Trophoblast cell (in vitro differentiated cells and primary cell): Measurements from ENCODE around the gene ZBED4.
A peak's percentile ranks its signal among the peaks of the same experiment; 100 is the strongest.

Experiments used
- DNase-seq, 2 donors: peaks; one replicate each; pipeline ENCODE4 v3.0.0-alpha.2; 2016
- H2AFZ ChIP-seq: 2 replicates; pipeline ENCODE4 v1.6.1; 2013; ENCODE audit warnings: low read length, moderate library complexity, mild to moderate bottlenecking; ENCODE audit not compliant: insufficient read depth, poor library complexity
- H2AK5ac ChIP-seq: 2 replicates; pipeline ENCODE4 v1.6.1; 2013; ENCODE audit warnings: mild to moderate bottlenecking, low read length
- H2BK120ac ChIP-seq: 2 replicates; pipeline ENCODE4 v1.6.1; 2013; ENCODE audit warnings: low read length, mild to moderate bottlenecking, moderate library complexity; ENCODE audit not compliant: insufficient read depth, poor library complexity
- H2BK12ac ChIP-seq: 2 replicates; pipeline ENCODE4 v1.6.1; 2013; ENCODE audit warnings: mild to moderate bottlenecking, low read length, moderate library complexity
- H2BK5ac ChIP-seq: 2 replicates; pipeline ENCODE4 v1.6.1; 2013; ENCODE audit warnings: low read length, low read depth, moderate library complexity, mild to moderate bottlenecking; ENCODE audit not compliant: poor library complexity
- H3K14ac ChIP-seq: 2 replicates; pipeline ENCODE4 v1.6.1; 2013; ENCODE audit warnings: mild to moderate bottlenecking, low read length
- H3K18ac ChIP-seq: 2 replicates; pipeline ENCODE4 v1.6.1; 2013; ENCODE audit warnings: mild to moderate bottlenecking, low read length
- H3K23ac ChIP-seq: 2 replicates; pipeline ENCODE4 v1.6.1; 2013; ENCODE audit warnings: low read length
- H3K27ac ChIP-seq: 2 replicates; pipeline ENCODE4 v1.5.1; 2013; ENCODE audit warnings: low read depth, mild to moderate bottlenecking, inconsistent platforms, low read length, moderate library complexity
- H3K27me3 ChIP-seq: 2 replicates; pipeline ENCODE4 v1.6.1; 2013; ENCODE audit warnings: inconsistent platforms, mild to moderate bottlenecking, low read length, moderate library complexity; ENCODE audit not compliant: insufficient read depth
- H3K36me3 ChIP-seq, 2 experiments: 1 replicate in 1 of 2; 2 replicates in 1 of 2; pipeline ENCODE4 v1.6.1; 2013; ENCODE audit warnings: low read length in 2 of 2, mild to moderate bottlenecking in 2 of 2, moderate library complexity in 1 of 2; ENCODE audit not compliant: insufficient read depth in 2 of 2, control insufficient read depth in 1 of 2
- H3K4ac ChIP-seq: 2 replicates; pipeline ENCODE4 v1.6.1; 2013; ENCODE audit warnings: low read depth, mild to moderate bottlenecking, low read length, moderate library complexity
- H3K4me1 ChIP-seq, 2 experiments: 1 replicate in 1 of 2; 2 replicates in 1 of 2; pipeline ENCODE4 v1.6.1; 2013; ENCODE audit warnings: low read length in 2 of 2, mild to moderate bottlenecking in 2 of 2, moderate library complexity in 1 of 2; ENCODE audit not compliant: insufficient read depth in 2 of 2, control insufficient read depth in 1 of 2
- H3K4me2 ChIP-seq: 2 replicates; pipeline ENCODE4 v1.6.1; 2013; ENCODE audit warnings: inconsistent platforms, mild to moderate bottlenecking, low read length, moderate library complexity
- H3K4me3 ChIP-seq: 2 replicates; pipeline ENCODE4 v1.5.1; 2013; ENCODE audit warnings: mild to moderate bottlenecking, low read depth, low read length, inconsistent platforms
- H3K79me1 ChIP-seq: one replicate; pipeline ENCODE4 v1.6.1; 2013; ENCODE audit warnings: low read length
- H3K79me2 ChIP-seq: 2 replicates; pipeline ENCODE4 v1.6.1; 2013; ENCODE audit warnings: low read length, mild to moderate bottlenecking; ENCODE audit not compliant: control insufficient read depth, insufficient read depth, poor library complexity
- H3K9ac ChIP-seq: 2 replicates; pipeline ENCODE4 v1.6.1; 2013; ENCODE audit warnings: mild to moderate bottlenecking, low read length
- H3K9me3 ChIP-seq: 2 replicates; pipeline ENCODE4 v1.6.1; 2013; ENCODE audit warnings: low read depth, mild to moderate bottlenecking, control low read depth, inconsistent platforms, low read length; ENCODE audit not compliant: insufficient read depth
- H4K12ac ChIP-seq: 2 replicates; pipeline ENCODE4 v1.6.1; 2013; ENCODE audit warnings: low read depth, mild to moderate bottlenecking, low read length, moderate library complexity
- H4K8ac ChIP-seq: 2 replicates; pipeline ENCODE4 v1.6.1; 2013; ENCODE audit warnings: low read depth, mild to moderate bottlenecking, low read length, moderate library complexity
- H4K91ac ChIP-seq: one replicate; pipeline ENCODE4 v1.6.1; 2013; ENCODE audit warnings: low read depth, mild to moderate bottlenecking, low read length, moderate library complexity
- WGBS: extraction: QIAGEN DNeasy Blood & Tissue Kit; methylation state at CpG from one replicate; pipeline ENCODE4 v1.1.7; 2013; ENCODE audit warnings: missing lambda C conversion rate; ENCODE audit not compliant: insufficient read length, insufficient coverage; ENCODE audit errors: extremely low coverage; 5-methylcytosine and 5-hydroxymethylcytosine counted together

The ZBED4 gene

DNA sequence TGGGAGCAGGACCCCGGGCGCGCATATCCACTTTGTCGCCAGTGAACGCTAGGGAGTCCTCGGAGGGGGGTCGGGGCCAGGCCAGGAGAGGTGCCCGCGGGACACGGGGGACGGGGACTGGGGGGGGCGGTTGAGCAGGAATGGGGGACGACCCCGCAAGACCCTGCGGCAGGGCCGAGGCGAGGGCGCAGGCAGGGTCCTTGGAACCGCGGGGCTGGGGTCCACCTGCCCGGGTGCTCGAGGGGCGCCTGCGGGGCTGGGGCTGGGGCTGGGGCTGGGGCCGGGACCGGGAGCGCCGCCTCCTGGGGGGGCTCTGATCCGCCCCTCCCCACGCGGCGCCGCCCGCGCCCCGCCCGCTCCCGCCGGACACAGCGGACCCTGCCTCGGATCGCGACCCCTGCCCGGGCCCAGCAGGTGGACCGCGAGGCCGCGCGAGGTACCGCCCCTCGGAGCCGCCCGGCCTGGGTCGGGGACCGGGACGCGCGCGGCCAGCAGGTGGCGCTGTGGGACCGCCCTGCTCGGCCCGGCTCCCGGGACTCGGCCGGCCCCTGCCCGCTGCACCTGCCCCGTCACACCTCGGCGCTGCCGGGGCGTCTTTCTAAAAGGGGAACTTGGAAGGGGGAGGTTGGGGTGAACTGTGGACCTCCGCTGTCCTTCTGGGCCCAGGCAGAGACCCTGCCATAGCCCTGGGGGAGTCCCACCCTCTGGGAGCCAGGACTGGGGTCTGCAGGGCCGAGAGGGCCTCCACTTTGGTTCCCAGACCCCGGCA lies 75.8 kb downstream of the ZBED4 start:
- Histone ChIP-seq H3K9ac (no peak overlapping the region), H3K4me3 (no peak overlapping the region), H3K27ac (no peak overlapping the region), H3K14ac (no peak overlapping the region), H2AK5ac (no peak overlapping the region), H2BK120ac (no peak overlapping the region), H2BK5ac (no peak overlapping the region), H4K12ac (no peak overlapping the region), H3K36me3 (peaks cover 13 to 15% of the 10 kb centered on the region in 2 experiments), H3K79me2 (no peaks in the 10 kb centered on the region), H3K18ac (no peak overlapping the region), H3K4ac (no peak overlapping the region), H3K27me3 (no peaks in the 10 kb centered on the region), H4K91ac (no peak overlapping the region), H3K23ac (no peak overlapping the region), H3K4me1 (no peaks in the 10 kb centered on the region), H4K8ac (no peak overlapping the region), H2BK12ac (no peak overlapping the region), H3K79me1 (no peaks in the 10 kb centered on the region), H2AFZ (no peak overlapping the region), H3K4me2 (no peak overlapping the region), H3K9me3 (no peaks in the 10 kb centered on the region)
- DNase-seq: peak; percentile 37 to 72
- WGBS: no CpG with 5 or more reads among the region's 75 CpGs

DNA sequence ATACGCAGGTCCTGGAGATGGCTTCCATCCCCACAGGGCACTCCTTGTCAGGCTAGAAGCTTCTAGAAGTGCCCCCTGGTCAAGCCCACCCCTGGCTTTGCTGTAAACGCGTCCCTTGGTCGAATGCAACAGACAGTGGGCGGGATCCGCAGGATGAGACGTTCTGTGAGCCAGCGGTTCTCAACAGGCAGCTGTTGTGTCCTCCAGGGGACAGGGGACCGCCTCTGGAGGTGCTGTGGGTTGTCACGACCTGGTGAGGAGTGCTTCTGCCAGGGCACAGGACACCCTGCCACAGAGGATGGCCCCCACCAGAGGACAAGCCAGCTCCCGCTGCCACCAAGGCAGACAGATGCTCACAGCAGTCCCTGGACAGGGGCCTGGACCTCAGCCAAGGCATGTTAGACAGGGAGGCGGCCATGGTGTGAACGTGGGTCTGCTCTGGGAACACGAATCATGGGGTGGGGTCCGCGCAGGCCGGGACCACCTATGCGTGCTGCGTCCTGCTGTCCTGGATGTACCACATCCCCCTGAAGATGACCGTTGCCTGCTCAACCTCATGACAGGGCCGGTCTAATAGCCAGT lies 76.4 kb downstream of the ZBED4 start:
- H3K14ac ChIP-seq: no peak overlapping the region
- peaks cover 11 to 13% of the 10 kb centered on the region in 2 experiments for H3K36me3 ChIP-seq
- no peak overlapping the region for H3K4me3 ChIP-seq
- H3K27ac ChIP-seq: no peak overlapping the region
- H2BK120ac ChIP-seq: no peak overlapping the region
- H3K4me2 ChIP-seq: no peak overlapping the region
- no peak overlapping the region for H4K91ac ChIP-seq
- no peaks in the 10 kb centered on the region for H3K9me3 ChIP-seq
- H3K79me2 ChIP-seq: no peaks in the 10 kb centered on the region
- H2BK5ac ChIP-seq: no peak overlapping the region
- H4K12ac ChIP-seq: no peak overlapping the region
- no peak overlapping the region for H3K9ac ChIP-seq
- H3K4me1 ChIP-seq: no peaks in the 10 kb centered on the region
- no CpG with 5 or more reads among the region's 21 CpGs for WGBS
- H2AK5ac ChIP-seq: peak overlapping the region; percentile 11
- H3K27me3 ChIP-seq: no peaks in the 10 kb centered on the region
- no peak overlapping the region for H2BK12ac ChIP-seq
- H3K18ac ChIP-seq: no peak overlapping the region
- H2AFZ ChIP-seq: no peak overlapping the region
- DNase-seq: no peak
- H3K23ac ChIP-seq: no peak overlapping the region
- H4K8ac ChIP-seq: no peak overlapping the region
- H3K4ac ChIP-seq: no peak overlapping the region
- H3K79me1 ChIP-seq: no peaks in the 10 kb centered on the region

DNA sequence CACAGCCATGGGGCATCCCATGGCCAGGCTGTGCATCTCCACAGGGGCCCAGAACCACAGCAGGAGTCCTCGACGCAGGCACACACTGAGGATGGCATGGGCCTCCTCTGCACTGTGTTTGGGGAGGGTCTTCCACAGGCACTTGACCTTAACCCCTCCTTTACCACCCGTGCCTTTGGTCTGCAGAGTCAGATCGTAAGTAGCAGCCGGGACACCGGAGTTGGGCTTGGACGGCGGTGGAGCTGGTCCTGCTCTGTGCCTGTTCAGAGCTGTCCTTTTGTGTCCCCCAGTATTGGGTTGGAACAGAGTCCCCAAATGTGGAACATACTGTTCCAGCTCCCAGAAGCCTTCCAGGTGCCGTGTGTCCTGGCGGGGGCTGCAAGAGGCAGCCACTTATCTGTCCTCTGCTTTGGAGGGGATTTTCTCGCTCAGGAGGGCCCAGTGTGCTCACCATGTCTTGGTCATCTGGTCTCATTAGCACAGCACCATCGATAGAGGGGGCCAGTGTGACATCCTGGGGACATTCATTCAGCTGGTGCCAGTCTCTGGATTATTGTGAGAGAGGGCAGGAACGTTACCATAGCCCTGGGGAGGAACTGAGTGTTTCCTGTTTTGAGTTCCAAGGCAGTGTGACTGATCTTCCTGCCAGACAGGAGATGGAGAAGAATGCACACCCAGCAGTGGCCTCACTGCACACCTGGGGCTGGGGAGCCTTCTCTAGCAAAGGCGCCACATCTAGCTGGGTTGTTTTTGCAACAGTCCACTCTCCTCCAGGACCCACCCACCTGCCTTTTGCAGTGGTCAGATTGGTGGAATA lies 77.2 kb downstream of the ZBED4 start:
- Histone ChIP-seq H3K79me2 (no peaks in the 10 kb centered on the region), H3K4me1 (no peaks in the 10 kb centered on the region), H4K91ac (no peak overlapping the region), H3K4ac (no peak overlapping the region), H3K9ac (no peak overlapping the region), H3K23ac (no peak overlapping the region), H3K18ac (no peak overlapping the region), H3K27me3 (no peaks in the 10 kb centered on the region), H2BK120ac (no peak overlapping the region), H3K79me1 (no peaks in the 10 kb centered on the region), H3K14ac (no peak overlapping the region), H3K36me3 (peaks cover 6 to 8% of the 10 kb centered on the region in 2 experiments), H3K4me2 (no peak overlapping the region), H3K27ac (no peak overlapping the region), H3K4me3 (no peak overlapping the region), H3K9me3 (no peaks in the 10 kb centered on the region), H2AFZ (no peak overlapping the region), H2BK5ac (no peak overlapping the region), H4K8ac (no peak overlapping the region), H2AK5ac (no peak overlapping the region), H2BK12ac (no peak overlapping the region), H4K12ac (no peak overlapping the region)
- DNase-seq: peak; percentile 66 to 70
- WGBS: no CpG with 5 or more reads among the region's 14 CpGs

DNA sequence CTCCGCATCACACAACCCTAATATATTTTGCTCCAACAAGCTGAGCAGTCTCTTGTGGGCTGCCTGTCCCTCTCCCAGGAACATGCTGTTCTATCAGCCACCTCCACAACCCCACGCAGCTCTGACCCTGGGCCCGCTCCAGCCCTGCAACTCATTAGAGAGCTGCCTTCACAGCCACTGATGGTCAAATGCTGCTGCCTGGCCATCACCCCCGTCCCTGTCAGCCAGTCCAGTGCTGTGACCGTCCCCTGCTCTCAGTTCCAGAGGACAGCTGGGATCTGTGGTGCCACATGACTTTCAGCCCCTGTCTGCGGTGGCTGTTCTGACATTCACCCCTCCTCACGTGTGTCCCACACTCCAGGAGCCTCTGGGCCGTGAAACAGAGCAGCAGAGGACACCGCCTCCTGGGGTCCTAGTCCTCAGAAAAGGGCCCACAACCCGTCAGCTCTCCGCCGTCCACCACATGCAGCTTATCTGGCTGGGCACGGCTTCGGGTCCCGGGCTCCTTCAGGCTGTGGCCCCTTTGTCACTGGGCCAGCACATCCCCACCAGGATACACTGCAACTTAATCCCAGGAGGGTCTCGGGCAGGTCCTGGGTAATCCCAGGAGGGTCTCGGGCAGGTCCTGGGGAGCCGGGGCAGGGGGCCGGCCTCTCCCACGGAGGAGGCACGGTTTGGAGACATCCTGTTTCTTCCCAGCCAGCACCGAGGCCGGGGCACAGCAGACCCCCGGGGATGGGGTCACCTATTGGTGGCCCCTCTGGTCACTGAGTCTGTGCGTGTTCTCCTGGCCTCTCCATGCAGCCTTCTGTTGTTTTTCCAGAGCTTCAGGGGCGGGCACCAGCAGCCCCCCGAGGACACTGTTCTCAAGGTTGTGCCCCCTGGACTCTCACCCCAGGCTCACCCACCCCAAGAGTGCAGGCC lies 79.9 kb downstream of the ZBED4 start:
- no peak overlapping the region for H4K8ac ChIP-seq
- H2AK5ac ChIP-seq: no peak overlapping the region
- no peak overlapping the region for H2AFZ ChIP-seq
- WGBS: no CpG with 5 or more reads among the region's 27 CpGs
- no peaks in the 10 kb centered on the region for H3K27me3 ChIP-seq
- no peaks in the 10 kb centered on the region for H3K36me3 ChIP-seq
- no peaks in the 10 kb centered on the region for H3K79me2 ChIP-seq
- H3K9ac ChIP-seq: no peak overlapping the region
- H3K4me3 ChIP-seq: no peak overlapping the region
- H3K4me1 ChIP-seq: peaks cover 7 to 13% of the 10 kb centered on the region in 2 experiments
- H4K12ac ChIP-seq: no peak overlapping the region
- H3K23ac ChIP-seq: no peak overlapping the region
- no peak overlapping the region for H2BK120ac ChIP-seq
- no peak overlapping the region for H2BK5ac ChIP-seq
- no peak overlapping the region for H4K91ac ChIP-seq
- H3K14ac ChIP-seq: no peak overlapping the region
- H3K4ac ChIP-seq: no peak overlapping the region
- H3K79me1 ChIP-seq: peaks cover 6% of the 10 kb centered on the region
- H2BK12ac ChIP-seq: no peak overlapping the region
- no peak overlapping the region for H3K27ac ChIP-seq
- no peak overlapping the region for H3K18ac ChIP-seq
- H3K9me3 ChIP-seq: no peaks in the 10 kb centered on the region
- no peak overlapping the region for H3K4me2 ChIP-seq
- DNase-seq: no peak
